ENCODE results near the gene ASPSCR1. TPM values are rescaled to one million over a fixed set of nuclear protein-coding genes. Genes with fewer than 3 reads are reported as not detected.
A peak's percentile ranks its signal among the peaks of the same experiment; 100 is the strongest.
"Not testable (repeated sequence)": the region's sequence is repeated elsewhere in the genome, so short reads cannot be mapped to it uniquely, and the experiment has no call there.

ASPSCR1 gene
- total RNA-seq, 1 donor from 2014 or later = 22.0 TPM

DNA sequence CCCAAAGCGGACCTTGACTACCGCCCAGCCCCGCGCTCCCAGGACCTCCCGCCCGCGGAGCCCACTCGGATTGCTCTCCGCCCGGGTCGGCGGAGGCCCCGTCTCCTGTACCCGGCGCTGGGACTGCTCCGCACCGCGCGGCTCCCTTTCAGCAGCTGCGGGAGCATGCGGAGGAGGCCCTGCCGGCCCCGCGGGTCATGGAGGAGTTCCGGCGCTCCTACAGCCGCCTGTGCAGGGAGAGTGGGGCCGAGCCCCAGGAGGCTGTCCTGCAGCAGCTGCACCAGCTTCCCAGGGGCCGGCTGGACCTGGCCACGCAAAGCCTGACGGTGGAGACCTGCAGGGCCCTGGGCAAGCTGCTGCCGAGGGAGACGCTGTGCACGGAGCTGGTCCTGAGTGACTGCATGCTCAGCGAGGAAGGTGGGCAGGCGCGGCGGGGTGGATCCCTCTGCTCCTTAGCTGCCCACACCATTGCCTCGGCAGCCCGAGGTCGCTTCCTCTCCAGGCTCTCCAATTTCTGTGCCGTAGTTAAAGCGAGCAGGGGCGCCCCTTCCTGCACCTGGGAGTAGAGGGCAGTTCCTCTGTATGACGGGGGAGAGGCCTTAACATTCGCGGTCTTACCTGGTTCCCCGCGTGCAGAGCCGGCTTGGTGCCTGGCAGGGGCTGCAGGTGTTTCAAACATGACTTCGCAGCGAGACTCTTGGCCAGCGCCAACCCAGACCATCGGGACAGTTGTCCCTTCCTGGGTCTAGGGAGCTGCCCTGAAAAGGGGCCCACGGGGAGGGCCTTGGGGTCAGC, 46.2 kb downstream of the ASPSCR1 start:
- no peak for DNase-seq (ENCODE audit: low read depth in 2 of 2)

DNA sequence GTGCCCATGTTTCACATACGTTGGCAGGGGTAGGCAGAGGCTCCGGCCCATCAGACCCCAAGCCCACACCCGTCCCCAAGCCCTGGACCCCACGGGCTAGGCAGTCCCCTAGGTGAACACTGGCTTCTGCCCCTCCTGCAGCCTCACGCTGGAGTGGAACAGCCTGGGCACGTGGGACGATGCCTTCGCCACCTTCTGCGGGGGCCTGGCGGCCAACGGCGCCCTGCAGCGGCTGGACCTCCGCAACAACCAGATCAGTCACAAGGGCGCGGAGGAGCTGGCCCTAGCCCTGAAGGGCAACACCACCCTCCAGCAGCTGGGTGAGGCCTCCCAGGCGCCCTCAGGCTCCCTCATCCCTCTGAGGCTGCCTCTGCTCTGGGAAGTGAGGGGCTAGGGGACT, 47.4 kb downstream of the ASPSCR1 start:
- DNase-seq (ENCODE audit: low read depth in 2 of 2) = no peak

DNA sequence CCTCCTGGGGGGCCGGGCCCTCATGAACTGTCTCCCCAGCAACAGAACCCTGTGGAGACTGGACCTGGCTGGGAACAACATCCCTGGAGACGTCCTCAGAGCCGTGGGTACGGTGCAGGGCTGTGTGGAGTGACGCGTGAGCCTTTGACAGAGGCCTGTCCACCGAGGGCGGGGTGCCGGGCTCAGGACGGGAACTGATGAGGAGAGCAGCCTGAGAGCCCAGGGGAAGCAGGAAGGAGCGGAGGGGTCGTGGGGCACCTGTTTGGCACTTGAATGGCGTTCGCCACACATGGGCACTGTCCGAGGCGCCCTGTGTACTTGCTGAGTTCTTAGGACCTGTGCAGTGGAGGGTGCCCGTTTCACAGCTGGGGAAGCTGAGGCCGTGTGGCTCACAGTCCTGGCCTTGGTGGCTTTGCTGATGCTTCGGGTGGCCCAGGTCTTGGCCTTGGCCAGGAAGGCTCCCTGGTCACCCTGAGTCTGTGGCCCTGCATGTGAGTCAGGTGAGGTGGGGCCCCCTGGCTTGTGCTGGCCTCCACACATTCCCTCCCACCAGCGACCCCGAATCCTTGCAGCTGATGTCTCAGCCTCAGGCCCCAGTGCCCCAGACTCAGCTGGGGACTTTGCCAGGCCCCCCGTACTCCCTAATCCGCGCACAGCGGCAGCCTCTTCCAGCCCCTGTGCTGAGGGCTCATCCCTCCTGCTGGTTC, 48.1 kb downstream of the ASPSCR1 start:
- DNase-seq (ENCODE audit: low read depth in 2 of 2) = no peak

DNA sequence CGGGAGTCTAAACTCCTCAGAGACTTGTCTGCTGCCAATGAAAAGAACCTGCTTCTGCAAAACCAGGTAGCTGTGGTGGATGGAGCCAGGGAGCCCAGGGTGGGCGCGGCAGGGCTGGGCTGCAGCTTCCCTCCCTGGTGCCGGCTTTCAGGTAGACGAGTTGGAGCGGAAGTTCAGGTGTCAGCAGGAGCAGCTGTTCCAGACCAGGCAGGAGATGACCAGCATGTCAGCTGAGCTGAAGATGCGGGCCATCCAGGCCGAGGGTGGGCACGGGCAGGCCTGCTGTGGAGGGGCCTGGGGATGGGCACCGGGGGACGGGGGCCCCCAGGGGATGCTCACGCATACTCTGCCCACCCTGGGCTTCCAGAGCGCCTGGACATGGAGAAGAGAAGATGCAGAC, 50.8 kb downstream of the ASPSCR1 start:
- no peak for DNase-seq (ENCODE audit: low read depth in 2 of 2)

DNA sequence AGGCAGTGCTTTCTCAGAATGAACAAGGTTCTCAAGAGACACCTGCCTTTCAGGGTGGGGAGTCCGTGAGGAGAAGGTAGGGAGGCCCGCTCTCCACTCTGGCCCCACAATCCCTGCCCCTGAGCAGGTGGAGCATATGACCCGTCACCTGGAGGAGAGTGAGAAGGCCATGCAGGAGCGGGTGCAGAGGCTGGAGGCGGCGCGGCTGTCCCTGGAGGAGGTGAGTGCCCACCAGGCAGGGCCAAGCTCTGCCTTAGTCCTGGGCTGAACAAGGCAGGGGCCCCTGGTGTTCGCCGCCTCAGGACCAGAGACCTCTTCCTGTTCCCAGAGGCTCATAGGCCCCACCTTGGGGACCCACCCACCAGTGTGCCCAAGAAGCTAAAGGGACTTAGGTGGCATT, 51.5 kb downstream of the ASPSCR1 start:
- DNase-seq (ENCODE audit: low read depth in 2 of 2) = no peak

DNA sequence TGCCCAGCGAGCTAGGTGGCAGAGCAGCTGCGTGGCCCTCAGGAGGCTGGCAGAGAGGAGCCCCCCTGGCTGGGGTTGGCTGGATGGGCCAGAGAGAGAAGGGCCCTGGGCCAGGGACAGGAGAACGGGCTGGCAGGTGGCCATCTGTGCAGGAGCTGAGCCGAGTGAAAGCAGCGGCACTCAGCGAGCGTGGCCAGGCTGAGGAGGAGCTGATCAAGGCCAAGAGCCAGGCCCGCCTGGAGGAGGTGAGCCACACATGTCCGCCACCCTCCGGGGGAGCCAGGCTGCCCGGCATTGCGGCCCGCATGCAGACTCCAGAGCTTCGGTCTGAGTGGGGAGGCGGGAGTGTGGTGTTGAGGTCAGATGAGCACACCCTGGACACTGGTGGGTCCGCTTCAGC, 52.0 kb downstream of the ASPSCR1 start:
- no peak for DNase-seq (ENCODE audit: low read depth in 2 of 2)

DNA sequence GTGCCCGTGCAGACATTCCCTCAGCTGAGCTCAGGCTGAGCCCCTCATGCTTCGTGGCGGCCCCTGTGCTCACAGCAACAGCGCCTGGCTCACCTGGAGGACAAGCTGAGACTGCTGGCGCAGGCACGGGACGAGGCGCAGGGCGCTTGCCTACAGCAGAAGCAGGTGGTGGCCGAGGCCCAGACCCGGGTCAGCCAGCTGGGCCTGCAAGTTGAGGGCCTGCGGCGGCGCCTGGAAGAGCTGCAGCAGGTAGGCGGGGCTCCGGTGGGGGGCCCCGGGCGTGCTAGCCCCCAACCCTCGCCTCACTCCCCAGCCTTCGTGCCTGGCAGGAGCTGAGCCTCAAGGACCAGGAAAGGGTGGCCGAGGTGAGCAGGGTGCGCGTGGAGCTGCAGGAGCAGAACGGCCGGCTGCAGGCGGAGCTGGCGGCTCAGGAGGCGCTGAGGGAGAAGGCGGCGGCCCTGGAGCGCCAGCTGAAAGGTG, 52.6 kb downstream of the ASPSCR1 start:
- DNase-seq (ENCODE audit: low read depth in 2 of 2) = no peak

DNA sequence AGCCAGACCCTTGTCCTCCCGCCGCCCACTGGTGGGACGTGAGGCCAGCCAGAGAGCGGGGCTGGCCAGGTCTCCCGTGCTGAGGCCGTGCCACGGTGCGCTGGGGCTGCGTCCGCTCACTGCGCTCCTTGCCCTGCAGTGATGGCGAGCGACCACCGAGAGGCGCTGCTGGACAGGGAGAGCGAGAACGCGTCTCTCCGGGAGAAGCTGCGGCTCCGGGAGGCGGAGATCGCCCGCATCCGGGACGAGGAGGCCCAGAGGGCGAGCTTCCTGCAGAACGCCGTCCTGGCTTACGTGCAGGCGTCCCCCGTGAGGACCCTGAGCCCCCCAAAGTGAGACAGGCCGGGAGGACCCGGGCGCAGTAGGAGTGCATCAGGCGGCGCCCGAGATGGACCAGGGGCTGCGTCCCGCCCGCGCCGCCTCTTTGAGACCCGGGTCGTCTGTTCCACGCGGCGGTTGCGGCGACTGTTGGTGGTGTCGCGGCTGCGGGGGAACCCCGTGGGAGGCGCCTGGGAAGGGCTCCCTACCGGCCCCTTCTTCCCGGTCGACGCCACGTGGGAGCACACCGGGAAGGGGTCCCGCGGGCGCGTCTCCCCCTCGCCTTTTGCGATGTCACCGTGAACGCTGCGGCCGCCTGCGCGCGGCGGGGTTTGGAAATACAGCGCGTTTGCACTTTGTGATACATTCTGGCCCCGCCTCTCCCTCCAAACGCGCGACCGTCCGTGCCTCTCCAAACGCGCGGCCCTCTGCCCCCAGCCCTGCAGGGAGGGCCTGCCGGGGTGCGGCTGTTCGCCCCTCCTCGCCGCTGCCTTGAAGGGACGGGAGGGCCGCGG, 53.3 kb downstream of the ASPSCR1 start:
- DNase-seq (ENCODE audit: low read depth in 2 of 2) = peak; percentile 66 to 87

DNA sequence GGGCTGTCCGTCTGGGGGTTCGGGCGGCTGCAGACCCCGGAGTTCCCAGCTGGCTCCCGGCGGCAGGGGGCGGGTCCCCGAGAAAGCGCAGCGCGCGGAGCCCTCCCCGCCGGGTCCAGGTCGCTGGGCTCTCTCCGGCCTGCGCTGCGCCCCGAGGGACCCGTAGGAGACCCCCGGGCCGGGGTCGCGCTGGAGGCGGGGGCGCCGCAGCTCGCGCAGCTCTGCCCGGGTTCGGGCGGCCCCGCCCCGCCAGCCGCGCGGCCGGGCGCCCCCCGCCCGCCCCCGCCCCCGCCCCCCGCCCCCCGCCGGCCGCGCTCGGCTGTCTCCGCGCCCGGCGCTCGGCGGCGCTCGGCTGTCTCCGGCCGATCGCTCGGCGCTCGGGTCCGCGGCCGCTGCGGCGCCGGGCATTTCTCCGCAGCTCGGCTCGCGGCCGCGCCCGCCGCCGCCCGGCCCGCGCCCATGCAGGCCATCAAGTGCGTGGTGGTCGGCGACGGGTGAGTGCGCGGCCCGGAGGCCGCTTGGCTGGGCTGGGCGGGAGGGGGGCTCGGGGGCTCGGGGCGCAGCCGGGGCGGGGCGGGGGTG, 54.0 kb downstream of the ASPSCR1 start, which contains the start of gene RAC3:
RAC3 (plus strand) TSS at position 376 of the 582 bp plus-strand sequence; CDS start at position 460, 84 bp downstream.
- DNase-seq (ENCODE audit: low read depth in 2 of 2) = peak in 1 of 2 donors; percentile 56

DNA sequence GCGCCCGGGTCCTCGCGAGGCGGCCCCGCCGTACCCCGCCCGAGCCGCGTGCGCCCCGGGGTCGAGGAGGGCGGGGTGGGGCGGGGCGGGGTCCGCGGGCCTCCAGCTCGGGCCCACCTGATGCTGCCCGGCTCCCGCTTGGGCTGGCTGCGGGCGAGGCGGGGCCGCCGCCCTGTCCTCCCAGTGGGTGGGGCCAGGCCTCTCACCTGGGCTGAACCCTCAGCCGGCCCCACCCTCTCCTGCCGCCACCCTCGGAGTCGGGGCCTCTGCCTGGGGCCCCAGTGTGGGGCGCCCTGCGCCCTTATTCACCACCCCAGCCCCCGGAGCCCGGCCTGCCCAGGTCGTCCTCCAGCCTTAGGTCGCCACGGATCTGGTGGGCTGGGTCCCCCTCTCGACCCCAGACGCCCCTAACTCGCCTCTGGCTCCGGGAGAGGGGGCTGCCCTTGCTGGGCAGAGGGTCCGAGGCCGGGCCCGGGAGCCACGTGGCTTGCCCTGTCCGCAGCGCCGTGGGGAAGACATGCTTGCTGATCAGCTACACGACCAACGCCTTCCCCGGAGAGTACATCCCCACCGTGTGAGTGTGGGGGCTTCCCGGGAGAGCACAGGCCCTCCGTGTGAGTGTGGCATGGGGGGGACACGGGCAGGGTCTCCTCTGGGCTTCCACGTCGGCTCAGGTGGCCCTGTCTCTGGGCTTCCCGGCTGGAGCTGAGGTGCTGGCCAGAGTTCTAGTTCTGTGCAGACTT, 54.6 kb downstream of the ASPSCR1 start:
- no peak for DNase-seq (ENCODE audit: low read depth in 2 of 2)

DNA sequence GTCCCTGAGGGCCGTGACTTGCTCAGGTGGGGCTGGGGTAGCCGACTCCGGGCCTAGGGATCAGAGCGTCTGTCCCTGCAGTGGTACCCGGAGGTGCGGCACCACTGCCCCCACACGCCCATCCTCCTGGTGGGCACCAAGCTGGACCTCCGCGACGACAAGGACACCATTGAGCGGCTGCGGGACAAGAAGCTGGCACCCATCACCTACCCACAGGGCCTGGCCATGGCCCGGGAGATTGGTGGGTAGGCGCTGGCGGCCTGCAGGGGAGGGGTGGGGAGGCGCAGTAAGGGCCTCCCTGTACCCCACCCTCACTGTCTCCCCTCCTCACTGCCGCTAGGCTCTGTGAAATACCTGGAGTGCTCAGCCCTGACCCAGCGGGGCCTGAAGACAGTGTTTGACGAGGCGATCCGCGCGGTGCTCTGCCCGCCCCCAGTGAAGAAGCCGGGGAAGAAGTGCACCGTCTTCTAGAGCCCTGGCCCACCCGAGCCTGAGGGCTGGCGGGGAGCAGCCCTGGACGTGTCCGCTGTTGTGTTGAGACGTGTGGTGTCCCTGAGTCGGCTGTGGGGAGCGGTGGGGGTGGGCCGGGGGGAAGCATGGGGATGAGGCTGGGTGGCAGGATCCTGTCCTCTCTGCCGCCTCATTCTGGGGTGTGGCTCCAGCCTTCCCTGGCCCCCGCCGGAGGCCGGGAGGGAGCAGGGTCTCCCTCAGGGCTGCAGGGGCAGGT, 56.1 kb downstream of the ASPSCR1 start:
- DNase-seq (ENCODE audit: low read depth in 2 of 2) = no peak

DNA sequence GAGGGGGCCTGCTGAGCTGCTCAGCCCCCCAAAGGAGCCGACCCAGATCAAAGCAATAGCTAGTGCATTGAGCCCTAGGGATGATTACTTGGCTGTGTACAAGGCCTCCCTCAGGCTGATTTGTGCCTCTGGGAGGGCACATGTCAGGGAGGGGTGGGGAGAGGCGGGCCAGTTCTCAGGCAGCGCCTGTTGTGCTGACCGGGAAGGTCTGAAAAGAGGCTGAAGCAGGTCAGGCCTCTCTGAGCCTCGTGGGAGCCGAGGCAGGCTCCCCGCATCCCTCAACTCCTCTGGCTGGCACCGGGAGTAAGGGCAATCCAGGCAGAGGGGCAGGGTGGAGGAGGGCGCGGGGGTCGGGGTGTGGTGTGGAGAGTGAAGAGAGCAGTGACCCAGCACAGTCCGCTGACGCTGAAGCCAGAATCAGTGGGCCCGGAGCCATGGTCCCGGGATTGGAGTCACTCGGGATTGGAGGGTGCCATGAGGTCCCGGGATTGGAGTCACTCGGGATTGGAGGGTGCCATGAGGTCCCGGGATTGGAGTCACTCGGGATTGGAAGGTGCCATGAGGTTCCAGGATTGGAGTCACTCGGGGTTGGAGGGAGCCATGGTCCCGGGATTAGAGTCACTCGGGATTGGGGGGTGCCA, 57.1 kb downstream of the ASPSCR1 start:
- DNase-seq (ENCODE audit: low read depth in 2 of 2) = no peak

DNA sequence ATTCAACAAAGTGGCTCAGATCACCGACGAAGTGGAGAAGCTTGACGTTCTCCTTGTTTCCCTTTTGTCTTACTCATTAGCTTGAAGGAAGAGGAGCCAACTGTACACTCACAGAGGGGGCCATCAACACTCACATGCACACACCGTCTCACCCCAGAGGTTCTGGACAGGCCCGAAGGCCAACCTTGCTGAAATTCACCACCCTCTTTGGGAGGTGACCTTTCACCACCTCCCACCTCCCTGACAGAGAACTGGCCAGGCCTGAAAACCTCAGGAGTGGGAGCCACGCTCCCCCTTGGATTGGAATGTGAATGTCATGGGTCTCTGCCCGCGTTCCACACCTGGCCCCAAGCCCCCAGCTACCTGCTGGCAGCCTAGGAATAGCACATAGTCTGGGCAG, 58.1 kb downstream of the ASPSCR1 start:
- DNase-seq (ENCODE audit: low read depth in 2 of 2) = no peak

DNA sequence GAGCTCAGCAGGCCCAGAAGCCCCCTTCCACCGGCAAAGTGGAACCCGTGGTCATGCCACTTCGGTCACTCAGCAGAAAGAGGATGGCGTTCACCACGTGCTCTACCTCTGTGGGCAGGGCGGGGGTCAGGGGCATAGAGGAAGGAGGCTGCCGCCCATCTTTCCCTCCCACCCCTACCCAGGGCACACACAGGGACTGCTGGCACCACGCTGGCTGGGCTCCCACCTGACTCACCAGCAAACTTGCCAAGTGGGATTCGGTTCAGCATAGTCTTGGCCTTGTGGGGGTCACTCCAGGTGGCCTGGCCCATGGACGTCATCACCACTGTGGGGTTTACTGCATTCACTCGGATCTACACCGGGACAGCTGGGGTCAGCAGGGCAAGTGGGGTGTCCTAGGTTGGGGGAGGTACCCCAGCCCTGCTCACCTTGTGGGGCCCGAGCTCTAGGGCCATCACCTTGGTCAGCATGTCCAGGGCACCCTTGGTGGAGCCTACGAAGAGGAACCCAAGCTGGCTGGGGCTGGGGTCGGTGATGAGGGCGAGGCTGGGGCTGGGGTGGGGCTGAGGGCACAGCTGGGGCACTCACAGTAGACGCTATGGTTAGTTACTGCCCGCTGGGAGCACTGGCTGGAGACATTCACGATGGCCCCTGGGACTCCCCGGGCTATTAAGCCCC, 58.7 kb downstream of the ASPSCR1 start:
- DNase-seq (ENCODE audit: low read depth in 2 of 2) = no peak

DNA sequence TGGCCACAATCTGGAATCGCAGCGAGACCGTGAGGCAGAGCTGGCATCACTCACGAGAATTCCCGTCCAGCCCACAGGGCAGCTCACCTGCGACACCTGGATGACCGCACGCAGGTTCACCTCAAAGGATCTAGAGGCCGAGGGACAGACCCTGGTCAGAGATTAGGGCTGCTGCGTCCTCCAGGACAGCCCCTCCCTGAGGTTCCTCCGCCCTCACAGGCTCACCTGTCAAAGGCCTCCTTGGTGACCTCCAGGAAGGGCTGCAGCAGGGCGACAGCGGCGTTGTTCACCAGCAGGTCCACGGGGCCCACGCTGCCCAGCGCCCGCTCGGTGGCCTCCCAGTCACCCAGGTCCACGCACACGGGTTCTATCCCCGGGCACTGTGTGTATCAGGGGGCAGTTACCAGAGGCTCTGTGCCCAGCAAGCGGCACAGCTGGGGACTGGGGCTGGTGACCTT, 59.2 kb downstream of the ASPSCR1 start:
- no peak for DNase-seq (ENCODE audit: low read depth in 2 of 2)

DNA sequence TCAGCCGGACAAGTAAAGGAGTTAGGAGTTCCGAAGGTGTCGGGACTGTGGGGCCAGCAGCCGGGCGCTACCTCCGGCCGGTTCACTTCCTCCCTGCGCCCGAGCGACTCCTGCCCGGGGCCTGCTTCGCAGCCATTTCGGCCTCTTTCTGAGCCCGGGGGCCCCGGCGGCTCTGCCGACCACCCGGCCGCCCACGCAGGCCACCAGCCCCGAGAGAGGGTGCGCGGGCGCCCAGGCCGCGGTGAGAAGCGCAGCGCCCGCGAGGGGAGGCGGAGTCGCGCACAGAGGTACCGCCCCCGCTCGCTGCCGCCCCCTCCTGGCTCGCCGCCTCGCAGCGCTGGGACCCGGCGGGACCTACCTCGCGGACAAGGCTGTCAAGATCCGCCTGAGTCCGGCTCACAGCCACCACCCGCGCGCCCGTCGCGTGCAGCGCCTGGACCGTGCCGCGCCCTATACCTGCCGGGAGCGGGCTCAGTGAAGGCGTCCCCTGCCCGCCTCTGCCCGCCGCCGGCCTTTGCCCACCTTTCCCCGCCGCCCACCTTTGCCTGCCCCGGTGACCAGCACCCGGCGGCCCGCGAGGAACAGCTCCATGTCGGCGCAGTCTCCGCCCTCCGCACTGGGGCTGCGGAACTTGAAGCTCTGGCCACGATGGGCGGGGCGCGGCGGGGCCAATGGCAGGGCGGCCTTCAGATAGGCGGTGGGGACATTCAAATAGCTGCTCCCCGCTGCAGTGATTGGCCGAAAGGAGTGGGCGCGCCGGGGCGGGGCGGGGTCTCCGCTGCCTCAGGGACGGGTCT, 59.9 kb downstream of the ASPSCR1 start, which contains the start of gene DCXR:
DCXR (minus strand) TSS at position 606 of the 797 bp plus-strand sequence; CDS start at position 591, 15 bp downstream.
- peak; percentile 81 to 98 for DNase-seq (ENCODE audit: low read depth in 2 of 2)

DNA sequence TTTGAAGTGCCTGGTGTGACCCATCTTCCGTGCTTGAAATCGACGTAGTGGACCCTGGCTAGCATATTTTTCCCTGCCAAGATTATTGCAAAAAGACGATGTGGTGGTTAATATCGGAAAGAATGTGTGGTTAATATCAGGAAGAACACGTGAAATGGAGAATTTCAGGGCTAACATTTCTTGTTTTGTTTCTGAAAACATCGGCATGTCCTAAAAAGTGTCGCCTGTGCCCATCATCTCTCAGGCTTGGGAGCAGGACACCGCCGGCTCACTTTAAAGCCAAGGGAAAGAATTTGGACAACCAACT, 60.4 kb downstream of the ASPSCR1 start:
- no peak for DNase-seq (ENCODE audit: low read depth in 2 of 2)

DNA sequence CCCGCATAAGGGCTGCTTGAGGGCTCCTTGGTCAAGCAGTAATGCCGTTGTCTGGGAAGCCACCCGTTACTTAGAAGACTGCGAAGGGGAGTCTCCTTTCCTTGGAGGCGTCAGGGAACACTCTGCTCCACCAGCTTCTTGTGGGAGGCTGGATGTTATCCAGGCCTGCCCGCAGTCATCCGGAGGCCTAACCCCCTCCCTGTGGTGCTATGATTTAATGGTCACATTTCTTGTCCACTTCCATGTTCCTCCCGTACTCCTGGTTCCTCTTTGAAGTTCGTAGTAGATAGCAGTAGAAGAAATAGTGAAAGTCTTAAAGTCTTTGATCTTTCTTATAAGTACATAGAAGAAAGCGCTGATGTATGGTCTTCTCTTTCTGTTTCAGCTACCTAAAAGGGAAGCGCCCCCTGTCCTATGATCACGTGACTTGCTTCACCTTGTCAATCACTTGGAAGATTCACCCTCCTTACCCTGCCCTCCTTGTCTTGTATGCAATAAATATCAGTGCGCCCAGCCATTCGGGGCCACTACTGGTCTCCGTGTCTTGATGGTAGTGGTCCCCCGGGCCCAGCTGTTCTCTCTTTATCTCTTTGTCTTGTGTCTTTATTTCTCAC, 61.5 kb downstream of the ASPSCR1 start:
- DNase-seq (ENCODE audit: low read depth in 2 of 2) = not testable (repeated sequence)

Data from dermis microvascular lymphatic vessel endothelial cell (primary cell).